ENCODE measurements around the gene KLHL29.

DNA sequence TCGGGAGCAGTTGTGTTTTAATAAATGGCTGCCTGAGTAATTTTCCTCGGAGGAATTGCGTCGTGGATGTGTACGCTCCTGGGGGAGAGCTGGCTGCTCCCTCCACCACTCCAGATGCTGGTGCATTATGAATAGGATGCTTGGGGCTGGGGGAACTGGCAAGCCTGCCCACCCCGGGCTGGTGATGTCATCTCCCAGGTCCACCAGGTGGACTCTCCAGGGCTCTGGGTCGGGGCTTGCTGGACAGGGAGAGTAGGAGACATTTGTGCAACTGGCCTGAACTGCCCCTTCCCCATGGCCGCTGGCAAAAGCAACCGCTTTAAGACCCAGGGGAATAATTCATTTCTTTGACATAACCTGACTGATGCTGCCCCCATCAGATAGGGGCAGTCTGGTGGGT lies 158.7 kb downstream of the KLHL29 start:
- TF ChIP-seq EZH2 (IDR thresholded peaks at IDR 0.05; ENCODE audit: insufficient read depth, poor library complexity, severe bottlenecking): no peak
- TF ChIP-seq EZH2phosphoT487 (IDR thresholded peaks at IDR 0.05; ENCODE audit: insufficient read depth, low read depth): no peak

Data from GM23248 (cell line).